Tibial artery (tissue), 4 donors: ENCODE measurements around the gene PVALB.

Experiments used
- DNase-seq, 2 donors: peaks; one replicate each; pipeline ENCODE4 v3.0.0-alpha.2; 2019
- H3K27ac ChIP-seq, 2 donors: fragments of 200-600 bp; sonication (generic) in 1 of 2; 1 replicate in 1 of 2; 2 replicates in 1 of 2; pipeline ENCODE4 v1.5.1; 2018 to 2019; ENCODE audit warnings: mild to moderate bottlenecking in 1 of 2
- H3K27me3 ChIP-seq, 2 donors: fragments of 200-600 bp; sonication (generic) in 1 of 2; one replicate each; pipeline versions ENCODE4 v1.5.1 to v1.6.0; 2016 to 2019
- H3K36me3 ChIP-seq, 3 donors: fragments of 200-600 bp; sonication (generic) in 2 of 3; one replicate each; pipeline ENCODE4 v1.5.1; 2016 to 2019; ENCODE audit warnings: mild to moderate bottlenecking in 2 of 3
- H3K4me1 ChIP-seq, 4 donors: fragments of 200-600 bp; sonication (generic) in 2 of 4; 1 replicate in 3 of 4; 2 replicates in 1 of 4; pipeline ENCODE4 v1.5.1; 2016 to 2019
- H3K4me3 ChIP-seq, 2 donors: fragments of 200-600 bp; sonication (generic) in 1 of 2; 1 replicate in 1 of 2; 2 replicates in 1 of 2; pipeline ENCODE4 v1.5.1; 2018 to 2019; ENCODE audit warnings: mild to moderate bottlenecking in 2 of 2
- H3K9me3 ChIP-seq, 3 donors: fragments of 200-600 bp; sonication (generic) in 1 of 3; one replicate each; pipeline ENCODE4 v1.5.1; 2016 to 2019
- CTCF ChIP-seq, 2 experiments: fragments of 200-600 bp in 1 of 2; fragments of 450-650 bp in 1 of 2; IDR thresholded peaks; one replicate each; pipeline ENCODE4 v1.5.1; 2017 to 2019; ENCODE audit warnings: antibody characterized with exemption in 2 of 2, mild to moderate bottlenecking in 1 of 2, moderate library complexity in 1 of 2
- intact Hi-C: fragments of 100-400 bp; cut with DNase I; formaldehyde crosslinking; loops from one replicate; pipeline ENCODE4 v1.15.0; 2023; ENCODE audit warnings: low total_unique reads

PVALB gene

DNA sequence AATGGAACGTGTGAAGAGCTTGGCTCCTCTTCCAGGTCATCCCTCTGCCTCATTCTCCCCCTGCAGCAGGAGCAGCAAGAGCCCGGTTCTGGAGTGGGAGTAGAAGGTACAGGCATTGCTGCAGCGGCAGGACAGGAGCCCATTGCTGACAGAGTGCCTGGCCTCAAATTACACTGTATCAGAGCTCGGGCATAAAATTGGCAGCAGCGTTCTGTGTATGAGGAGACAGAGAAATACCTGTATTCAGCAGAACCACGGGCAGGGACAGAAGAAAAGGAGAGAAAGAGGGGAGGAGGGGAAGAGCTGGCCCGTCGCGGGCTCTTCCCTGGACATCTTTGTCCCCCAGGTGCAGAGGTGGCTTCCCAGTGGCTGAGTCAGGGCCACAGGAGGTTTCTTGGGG is 41.3 kb upstream of the PVALB start:
- Histone ChIP-seq H3K4me3 (no peak overlapping the region), H3K27ac (no peak overlapping the region), H3K36me3 (no peaks in the 10 kb centered on the region), H3K27me3 (peaks cover 0 to 37% of the 10 kb centered on the region in 2 donors), H3K4me1 (peaks cover 0 to 9% (median 3%) of the 10 kb centered on the region in 4 donors), H3K9me3 (no peaks in the 10 kb centered on the region)
- intact Hi-C loops = loop anchor here (5.0 kb wide), 2 partner anchors 119 to 311 kb away; no protein-coding TSS in a partner anchor
- no peak for TF ChIP-seq CTCF (IDR thresholded peaks at IDR 0.05)
- no peak for DNase-seq

- Histone ChIP-seq H3K36me3 (no peaks in the 10 kb centered on the region), H3K4me1 (peaks cover 0 to 9% (median 3%) of the 10 kb centered on the region in 4 donors), H3K27me3 (peaks cover 0 to 37% of the 10 kb centered on the region in 2 donors), H3K9me3 (no peaks in the 10 kb centered on the region), H3K27ac (no peak overlapping the region), H3K4me3 (no peak overlapping the region)
- no peak for DNase-seq
- TF ChIP-seq CTCF (IDR thresholded peaks at IDR 0.05) = no peak
- intact Hi-C loops = loop anchor here (5.0 kb wide), 2 partner anchors 121 to 309 kb away; no protein-coding TSS in a partner anchor
Observed at GRCh38 chr22:36856792-36857135, 39.9 kb upstream of the PVALB start.

GRCh38 chr22:36856121-36856791 is 39.4 kb upstream of the PVALB start:
- no peak overlapping the region for H3K27ac ChIP-seq

GRCh38 chr22:36855478-36855877 is 38.6 kb upstream of the PVALB start:
- H3K4me3 ChIP-seq = no peak overlapping the region
- no peaks in the 10 kb centered on the region for H3K36me3 ChIP-seq
- no peak overlapping the region for H3K27ac ChIP-seq
- H3K4me1 ChIP-seq = peaks cover 0 to 9% (median 3%) of the 10 kb centered on the region in 4 donors
- no peak for DNase-seq
- no peaks in the 10 kb centered on the region for H3K9me3 ChIP-seq
- intact Hi-C loops = loop anchor here (5.0 kb wide), 2 partner anchors 122 to 308 kb away; no protein-coding TSS in a partner anchor
- TF ChIP-seq CTCF (IDR thresholded peaks at IDR 0.05) = no peak
- H3K27me3 ChIP-seq = peaks cover 0 to 41% of the 10 kb centered on the region in 2 donors

More at GRCh38 chr22:36856121-36856791, 39.4 kb upstream of the PVALB start:
- Histone ChIP-seq H3K36me3 (no peaks in the 10 kb centered on the region), H3K27me3 (peaks cover 0 to 37% of the 10 kb centered on the region in 2 donors), H3K9me3 (no peaks in the 10 kb centered on the region), H3K4me3 (no peak overlapping the region), H3K4me1 (peaks cover 0 to 9% (median 3%) of the 10 kb centered on the region in 4 donors)
- peak; percentile 77 to 91 for DNase-seq
- TF ChIP-seq CTCF (IDR thresholded peaks at IDR 0.05) = peak; percentile 100
- intact Hi-C loops = loop anchor here (5.0 kb wide), 2 partner anchors 121 to 309 kb away; no protein-coding TSS in a partner anchor

DNA sequence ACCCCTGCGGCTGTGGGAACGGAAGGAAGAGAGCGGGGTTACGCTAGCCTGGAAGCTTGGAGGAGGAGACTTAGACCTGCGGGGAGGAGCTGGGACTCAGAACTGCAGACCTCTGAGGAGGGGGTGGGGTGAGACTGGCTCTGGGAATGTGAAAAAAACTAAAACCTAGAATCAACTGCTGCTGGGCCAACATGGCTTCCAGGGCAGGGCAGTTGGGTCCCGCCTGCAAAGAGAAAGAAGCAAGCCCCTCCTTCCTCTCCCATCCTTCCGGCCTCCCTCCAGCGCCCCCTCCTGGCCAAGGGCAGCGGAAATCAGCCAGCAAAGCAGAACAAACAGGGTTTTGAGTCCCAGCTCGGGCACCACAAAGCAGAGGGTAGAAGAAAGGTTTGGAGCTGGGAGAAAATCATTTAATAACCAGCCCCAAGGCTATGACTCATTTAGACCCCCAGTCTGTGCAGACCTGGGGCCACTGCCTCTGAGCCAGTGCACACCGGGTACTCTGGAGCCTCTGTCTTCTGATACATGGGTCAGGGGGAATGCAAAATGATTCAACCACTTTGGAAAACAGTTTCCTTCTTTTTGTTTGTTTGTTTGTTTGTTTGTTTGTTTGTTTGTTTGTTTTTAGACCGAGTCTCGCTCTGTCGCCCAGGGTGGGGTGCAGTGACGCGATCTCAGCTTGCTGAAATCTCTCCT is 36.7 kb upstream of the PVALB start:
- Histone ChIP-seq H3K27me3 (peaks cover 0 to 59% of the 10 kb centered on the region in 2 donors), H3K4me1 (peaks cover 0 to 9% (median 3%) of the 10 kb centered on the region in 4 donors), H3K27ac (no peak overlapping the region), H3K36me3 (no peaks in the 10 kb centered on the region), H3K9me3 (no peaks in the 10 kb centered on the region), H3K4me3 (no peak overlapping the region)
- peak in 1 of 2 experiments; percentile 37 for TF ChIP-seq CTCF (IDR thresholded peaks at IDR 0.05)
- DNase-seq = peak; percentile 50 to 79
- intact Hi-C loops = no loop called here
